SU-DHL-6 (cell line): ENCODE data around the gene PITX2.

Experiments
- CTCF ChIP-seq: fragments of 200-600 bp; sonication (generic); IDR thresholded peaks from one replicate; pipeline ENCODE4 v1.5.1; 2017; ENCODE audit warnings: antibody characterized with exemption, mild to moderate bottlenecking, low read length, moderate library complexity; ENCODE audit not compliant: insufficient read depth, poor library complexity, severe bottlenecking
- EZH2phosphoT487 ChIP-seq: fragments of 200-600 bp; sonication (generic), shearing (Covaris generic); conservative IDR thresholded peaks from 2 replicates; pipeline ENCODE4 v1.6.1; 2018; ENCODE audit warnings: mild to moderate bottlenecking, antibody characterized with exemption, low read length, moderate library complexity, mixed read lengths

- TF ChIP-seq CTCF (no peak), EZH2phosphoT487 (no peak)
Measured at GRCh38 chr4:110638089-110638746, 15.3 kb upstream of the PITX2 start.
